GM18526 (cell line): ENCODE data around the gene LRRC3.

ENCODE experiments used
- POLR2A ChIP-seq: IDR thresholded peaks from 3 replicates; pipeline ENCODE4 v1.6.1; 2011; ENCODE audit not compliant: insufficient read length; ENCODE audit errors: extremely low read depth

Gene LRRC3

DNA sequence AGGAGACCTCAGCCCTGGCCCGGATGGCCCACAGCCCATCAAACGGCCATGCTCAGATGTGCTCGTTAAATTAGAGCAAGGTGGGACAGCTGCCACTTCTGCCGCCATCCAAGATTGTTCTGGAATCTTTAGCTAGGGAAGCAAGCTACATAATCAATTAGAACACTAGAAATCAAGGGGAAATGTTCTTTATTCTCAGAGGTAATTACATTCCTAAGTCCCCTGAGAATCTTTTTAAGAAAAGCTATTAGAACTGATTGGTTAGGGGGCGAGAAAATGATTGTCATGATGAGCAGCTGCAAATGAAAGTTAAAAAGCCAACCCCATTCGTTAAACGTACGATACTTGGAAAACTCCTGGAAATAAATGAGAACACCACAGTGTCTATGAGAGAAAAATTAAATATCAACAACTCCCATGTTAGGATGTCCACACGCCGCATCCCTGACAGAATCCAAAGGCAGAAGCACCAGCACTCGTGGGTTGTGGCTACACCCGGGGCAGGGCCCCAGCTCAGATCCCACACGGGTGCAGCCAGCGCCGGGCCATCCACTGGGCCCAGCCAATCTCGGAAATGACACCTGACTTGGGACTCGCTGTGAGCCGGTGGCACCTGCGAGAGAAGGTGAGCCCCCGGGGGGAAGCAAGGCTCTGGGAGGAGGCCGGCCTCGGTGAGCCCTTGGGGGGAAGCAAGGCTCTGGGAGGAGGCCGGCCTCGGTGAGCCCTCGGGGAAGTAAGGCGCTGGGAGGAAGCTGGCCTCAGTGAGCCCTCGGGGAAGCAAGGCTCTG, 47.1 kb downstream of the LRRC3 start:
- TF ChIP-seq POLR2A = no peak

DNA sequence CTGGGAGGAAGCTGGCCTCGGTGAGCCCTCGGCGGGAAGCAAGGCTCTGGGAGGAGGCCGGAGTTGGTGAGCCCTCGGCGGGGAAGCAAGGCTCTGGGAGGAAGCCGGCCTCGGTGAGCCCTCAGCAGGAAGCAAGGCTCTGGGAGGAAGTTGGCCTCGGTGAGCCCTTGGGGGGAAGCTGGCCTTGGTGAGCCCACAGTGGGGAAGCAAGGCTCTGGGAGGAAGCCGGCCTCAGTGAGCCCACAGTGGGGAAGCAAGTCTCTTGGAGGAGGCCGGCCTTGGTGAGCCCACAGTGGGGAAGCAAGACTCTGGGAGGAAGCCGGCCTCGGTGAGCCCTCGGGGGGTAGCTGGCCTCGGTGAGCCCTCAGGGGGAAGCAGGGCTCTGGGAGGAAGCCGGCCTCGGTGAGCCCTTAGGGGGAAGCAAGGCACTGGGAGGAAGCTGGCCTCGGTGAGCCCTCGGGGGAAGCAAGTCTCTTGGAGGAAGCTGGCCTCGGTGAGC, 48.6 kb downstream of the LRRC3 start:
- no peak for TF ChIP-seq POLR2A

DNA sequence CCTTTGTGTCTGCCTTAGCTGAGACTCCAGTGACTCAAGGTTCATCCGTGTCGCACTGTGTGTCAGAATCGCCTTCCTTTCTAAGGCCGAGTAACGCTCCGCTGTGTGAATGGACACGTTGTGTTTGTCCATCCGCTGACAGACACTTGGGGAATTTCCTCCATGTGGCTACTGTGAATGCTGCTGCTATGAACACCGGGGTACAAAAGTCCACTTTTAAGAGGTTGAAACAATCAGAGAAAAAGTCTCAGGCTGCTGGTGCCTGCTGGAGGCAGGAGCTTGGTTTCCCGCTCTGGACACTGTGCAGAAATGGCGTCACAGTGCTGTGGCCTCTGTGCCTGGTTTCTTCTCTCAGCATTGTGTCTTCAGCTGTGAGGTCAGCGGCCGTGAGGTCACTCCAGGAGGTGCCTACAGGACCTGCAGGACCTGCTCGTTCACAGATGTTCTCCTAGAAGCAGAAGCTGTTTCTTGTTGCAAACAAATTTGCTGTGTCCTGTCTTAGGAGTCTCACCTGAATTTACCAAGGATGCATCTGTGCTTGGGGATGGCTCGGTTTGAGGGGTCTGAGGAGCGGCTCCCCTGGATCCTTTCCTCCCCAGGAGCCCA, 50.5 kb downstream of the LRRC3 start:
- no peak for TF ChIP-seq POLR2A

DNA sequence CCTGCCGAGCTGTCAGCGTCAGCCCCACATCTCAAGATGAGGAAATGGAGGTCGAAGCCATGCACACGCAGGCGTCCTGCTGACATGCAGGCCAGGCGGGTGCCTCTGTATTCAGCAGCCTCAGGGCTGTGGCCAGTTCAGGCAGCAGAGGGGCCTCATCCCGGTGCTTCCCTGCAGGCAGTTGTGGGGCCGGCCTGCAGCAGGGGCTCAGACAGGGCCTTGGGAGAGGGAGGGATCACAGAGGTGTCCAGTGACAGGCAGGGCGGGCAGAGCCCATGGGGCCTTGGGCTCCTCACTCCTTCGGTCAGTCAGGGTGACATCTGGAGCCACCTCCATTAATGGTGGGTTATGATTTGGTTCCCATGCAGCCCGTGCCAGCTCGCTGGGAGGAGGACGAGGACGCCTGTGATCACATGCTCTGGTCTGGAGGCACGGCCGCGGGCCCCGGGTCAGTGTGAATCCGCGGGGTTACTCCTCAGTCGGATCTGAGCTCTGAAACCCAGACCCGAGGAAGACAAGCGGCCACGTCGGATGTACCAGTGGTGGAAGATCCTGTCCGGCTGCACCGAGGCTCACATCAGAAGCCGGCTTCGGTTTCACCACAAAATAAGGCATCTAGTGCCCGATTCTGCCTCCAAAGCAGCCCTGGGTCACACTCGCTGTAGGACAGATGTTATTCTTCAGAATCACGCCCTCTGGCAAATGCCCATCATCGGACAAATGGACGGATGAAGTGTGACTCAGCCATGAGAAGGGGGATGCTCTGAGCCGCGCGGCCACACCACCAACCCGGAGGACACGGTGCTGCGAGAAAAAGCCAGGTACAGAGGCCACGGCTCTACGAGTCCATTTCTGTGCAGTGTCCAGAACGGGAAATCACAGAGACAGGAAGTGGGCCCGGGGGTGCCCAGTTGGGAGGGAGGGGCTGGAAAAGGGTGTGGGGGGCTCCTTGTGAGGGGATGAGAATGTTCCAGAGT, 51.3 kb downstream of the LRRC3 start:
- TF ChIP-seq POLR2A = no peak

DNA sequence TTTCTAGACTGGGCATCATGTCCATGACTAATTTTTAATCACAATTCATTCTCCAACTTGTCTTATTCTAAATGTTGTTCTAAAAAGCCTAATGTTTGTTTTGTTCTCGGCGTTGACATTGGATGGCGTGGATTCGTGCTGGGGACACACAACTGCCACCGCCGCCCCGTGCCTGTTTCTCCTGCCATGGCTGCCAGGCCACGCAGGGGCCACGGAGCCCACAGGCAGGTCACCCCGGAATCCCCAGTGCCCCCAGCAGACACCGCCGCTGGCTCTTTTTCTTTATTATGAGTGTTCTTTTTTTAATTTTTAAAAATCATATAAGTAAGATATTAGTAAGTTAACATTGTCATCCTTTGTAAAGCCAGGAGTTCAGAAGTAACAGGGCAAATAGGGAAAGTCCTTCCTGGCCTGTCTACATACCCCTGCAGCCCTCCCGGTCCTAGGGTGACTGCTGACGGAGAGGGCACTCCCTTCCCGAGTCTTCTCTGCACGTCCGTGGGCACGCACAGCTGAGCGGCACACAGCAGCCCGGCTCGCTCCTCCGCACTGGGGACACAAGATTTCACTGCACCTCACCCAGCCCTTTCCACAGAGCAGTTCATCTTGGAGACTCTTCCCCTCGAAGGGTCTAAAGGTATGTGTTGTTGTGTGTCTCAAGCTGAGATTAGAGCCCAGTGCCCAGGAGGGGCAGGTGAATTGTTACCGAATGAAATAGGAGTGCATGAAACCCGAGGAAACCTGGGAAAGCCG, 52.5 kb downstream of the LRRC3 start:
- no peak for TF ChIP-seq POLR2A

DNA sequence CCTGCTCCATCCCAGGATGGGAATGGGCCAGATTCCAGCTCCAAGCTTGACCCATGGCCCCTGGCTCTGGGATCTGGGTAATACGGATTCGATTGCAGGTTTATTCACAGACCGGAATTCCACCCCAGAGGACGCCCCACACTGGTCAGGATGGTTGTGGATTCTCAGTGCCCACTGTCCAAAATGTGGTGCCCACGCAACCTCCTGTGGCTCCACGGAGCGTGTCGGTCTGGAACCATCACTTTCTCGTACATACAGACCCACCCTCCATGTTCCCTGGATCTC, 53.1 kb downstream of the LRRC3 start:
- no peak for TF ChIP-seq POLR2A

DNA sequence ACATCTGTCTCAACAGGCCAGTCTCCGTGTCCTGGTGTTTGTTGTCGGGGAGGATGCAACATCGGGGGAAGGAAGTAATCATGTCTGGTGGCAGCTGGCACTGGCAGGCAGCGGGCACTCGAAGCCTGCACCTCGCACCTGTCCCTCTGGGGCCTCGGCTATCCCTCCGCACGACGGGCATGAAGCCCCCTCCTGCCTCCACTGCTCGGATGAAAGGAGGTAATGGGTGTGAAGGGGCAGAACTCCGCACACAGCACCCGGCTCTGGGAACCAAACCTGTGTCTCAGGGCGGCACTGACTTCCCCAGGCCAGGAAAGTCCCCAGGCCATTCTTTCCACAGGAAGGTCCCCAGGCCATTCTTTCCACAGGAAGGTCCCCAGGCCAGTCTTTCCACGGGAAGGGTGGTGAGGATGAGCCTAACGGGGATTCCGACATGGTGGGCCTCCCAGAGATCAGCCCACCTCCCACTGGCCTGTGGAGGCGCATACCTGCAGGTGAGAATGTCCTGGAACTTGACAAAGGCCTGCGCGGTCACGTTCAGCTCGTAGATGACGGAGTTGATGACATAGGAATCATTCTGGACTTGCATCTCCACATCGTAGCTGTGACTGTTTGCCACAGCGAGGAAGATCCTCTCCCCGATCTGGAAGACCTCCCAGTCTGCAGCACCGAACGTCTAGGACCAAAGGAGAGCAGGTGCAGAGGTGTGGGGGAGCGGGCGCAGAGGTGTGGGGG, 53.6 kb downstream of the LRRC3 start:
- no peak for TF ChIP-seq POLR2A

DNA sequence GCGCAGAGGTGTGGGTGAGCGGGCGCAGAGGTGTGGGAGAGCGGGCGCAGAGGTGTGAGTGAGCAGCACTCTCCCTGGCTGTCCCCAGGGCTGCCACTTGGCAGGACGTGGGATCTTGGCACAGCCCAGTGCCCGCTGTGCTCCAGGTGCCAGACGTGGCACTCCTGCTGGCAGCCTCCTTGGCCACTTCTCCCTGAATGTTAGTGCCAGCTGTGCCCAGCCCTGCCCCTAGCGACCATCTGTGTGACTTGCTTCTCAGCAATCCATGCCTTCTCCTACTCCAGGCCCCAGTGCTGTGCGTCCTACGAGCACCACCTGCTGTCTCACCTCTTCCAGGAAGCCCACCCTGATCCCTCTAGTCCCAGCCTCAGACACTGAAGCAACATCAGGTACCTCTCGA, 54.2 kb downstream of the LRRC3 start:
- no peak for TF ChIP-seq POLR2A

DNA sequence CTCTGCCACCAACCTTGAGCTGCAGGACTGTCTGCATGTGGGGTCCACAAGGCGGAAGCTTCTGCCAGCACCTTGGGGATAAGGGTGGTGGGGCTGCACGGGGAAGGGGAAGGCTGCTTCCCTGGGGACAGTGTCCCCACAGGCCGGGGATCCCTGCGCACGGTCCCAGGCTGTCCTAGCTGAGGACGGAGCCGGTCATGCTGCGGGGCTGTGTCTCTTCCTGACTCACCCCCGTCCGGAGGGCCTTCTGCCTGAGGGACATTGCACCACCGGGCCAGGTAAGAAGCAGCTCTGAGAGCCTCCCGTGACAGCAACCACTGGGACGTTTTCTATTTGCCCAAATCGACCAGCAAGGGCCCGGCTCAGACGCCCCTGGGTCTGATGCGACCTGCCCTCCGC, 54.8 kb downstream of the LRRC3 start:
- TF ChIP-seq POLR2A = no peak

DNA sequence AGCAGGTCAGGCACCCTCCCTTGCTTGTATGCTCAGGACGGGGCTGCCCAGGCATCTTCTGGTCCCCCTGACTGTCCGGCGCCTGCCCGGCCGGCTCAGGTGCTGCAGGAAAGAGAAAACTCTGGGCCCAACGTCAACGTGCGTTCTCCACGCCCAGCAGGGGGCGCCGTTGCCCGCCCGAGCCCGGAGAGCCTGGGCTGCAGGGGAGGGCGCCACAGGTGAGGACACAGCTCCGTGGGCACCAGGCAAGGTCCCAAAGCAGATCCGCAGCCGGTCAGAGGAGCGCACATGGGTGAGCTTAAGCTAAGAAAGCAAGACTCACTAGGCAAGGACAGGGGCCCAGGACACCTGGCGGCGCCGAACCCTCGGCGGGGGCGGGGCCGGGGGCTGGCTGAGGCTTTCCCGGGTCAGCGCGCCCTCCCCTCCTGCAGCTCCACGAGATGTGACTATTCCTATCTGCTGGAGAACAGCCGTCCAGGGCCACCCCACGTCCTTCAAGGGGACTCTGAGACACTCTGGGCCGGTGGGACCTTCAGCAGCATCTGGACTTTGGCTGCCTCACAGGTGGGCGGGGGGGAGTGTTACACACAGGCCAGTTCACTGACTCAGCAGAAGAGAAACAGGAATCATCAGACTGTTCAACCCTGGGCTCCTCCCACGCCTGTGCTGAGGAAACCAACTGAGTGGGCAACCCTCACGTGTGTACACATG, 55.4 kb downstream of the LRRC3 start:
- no peak for TF ChIP-seq POLR2A

DNA sequence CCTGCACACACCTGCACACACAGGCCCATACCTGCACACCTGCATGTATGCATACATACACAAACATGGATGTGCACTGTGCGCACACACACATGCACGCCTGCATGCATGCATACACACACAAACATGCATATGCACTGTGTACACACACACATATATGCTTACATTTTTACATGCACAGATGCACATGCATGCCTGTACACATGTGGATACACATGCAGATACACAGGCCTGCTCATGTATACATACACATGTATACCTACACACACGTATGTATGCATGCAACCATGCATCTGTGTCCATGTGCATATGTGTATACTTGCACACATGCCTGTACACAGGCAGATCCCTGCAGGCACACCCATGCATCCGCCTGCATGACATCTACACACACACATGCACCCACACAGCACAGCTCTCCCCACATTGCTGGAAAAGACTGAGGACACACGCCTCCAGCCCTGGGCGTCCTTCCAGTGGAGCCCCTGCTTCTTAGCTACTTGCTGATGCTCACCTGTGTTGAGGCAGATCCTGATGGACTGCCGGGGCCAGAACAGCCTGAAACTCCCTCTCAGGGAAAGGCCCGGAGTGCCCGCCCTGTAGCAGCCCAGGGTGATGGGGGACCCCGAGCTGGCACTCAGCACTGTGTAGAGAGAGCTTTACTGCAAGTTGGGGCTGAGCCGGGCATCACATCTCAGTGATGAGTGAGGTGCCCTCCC, 56.1 kb downstream of the LRRC3 start:
- no peak for TF ChIP-seq POLR2A
